SK-N-SH (cell line): ENCODE data around the gene RRP8. TPM values are rescaled to one million over a fixed set of nuclear protein-coding genes. Genes with fewer than 3 reads are reported as not detected.

Experiments used
- CTCF ChIA-PET: fragments of 300-600, 350-600 bp; formaldehyde crosslinking; extraction: SDS; loops from one replicate; lab custom pipeline; 2021; lab: Yijun Ruan, JAX
- POLR2A ChIA-PET: fragments of 350-600 bp; sonication (Branson Sonifier 250); formaldehyde crosslinking; extraction: SDS; loops from one replicate; lab custom pipeline; 2020; ENCODE audit warnings: antibody characterized with exemption, inconsistent platforms; lab: Yijun Ruan, JAX
- DNase-seq: peaks from one replicate; pipeline ENCODE4 v3.0.0; 2012
- H2AFZ ChIP-seq: fragments of 200-600 bp; sonication (generic); 2 replicates; pipeline ENCODE4 v1.8.1; 2016; ENCODE audit warnings: antibody characterized with exemption, mild to moderate bottlenecking, low read depth
- H3F3A ChIP-seq: fragments of 200-600 bp; sonication (generic); replicated peaks from 2 replicates; pipeline ENCODE3; 2016; ENCODE audit warnings: antibody characterized with exemption, mild to moderate bottlenecking; ENCODE audit not compliant: insufficient read depth
- H3K27ac ChIP-seq, 2 experiments: fragments of 200-500 bp in 1 of 2; fragments of 200-600 bp in 1 of 2; sonication (Bioruptor generic) in 1 of 2; sonication (generic), shearing (Covaris generic) in 1 of 2; 2 replicates each; pipeline versions ENCODE4 v1.5.1 to v1.6.1; 2014 to 2016; ENCODE audit warnings: low read depth in 2 of 2, inconsistent platforms in 1 of 2, low read length in 1 of 2, mild to moderate bottlenecking in 1 of 2, mixed read lengths in 1 of 2
- H3K27me3 ChIP-seq: fragments of 200-600 bp; sonication (generic), shearing (Covaris generic); 2 replicates; pipeline ENCODE4 v1.6.1; 2016; ENCODE audit warnings: mixed run types; ENCODE audit not compliant: insufficient read depth
- H3K36me3 ChIP-seq, 2 experiments: fragments of 200-500 bp in 1 of 2; fragments of 200-600 bp in 1 of 2; sonication (Bioruptor generic) in 1 of 2; sonication (generic) in 1 of 2; replicated peaks in 1 of 2; 2 replicates each; pipeline versions ENCODE3 to v1.5.1; 2014 to 2016; ENCODE audit warnings: low read length in 1 of 2, mild to moderate bottlenecking in 1 of 2; ENCODE audit not compliant: insufficient read depth in 2 of 2, control insufficient read depth in 1 of 2
- H3K4me1 ChIP-seq, 2 experiments: fragments of 200-500 bp in 1 of 2; fragments of 200-600 bp in 1 of 2; sonication (Bioruptor generic) in 1 of 2; sonication (generic), shearing (Covaris generic) in 1 of 2; 2 replicates each; pipeline versions ENCODE4 v1.5.1 to v1.6.1; 2014 to 2016; ENCODE audit warnings: low read depth in 1 of 2, low read length in 1 of 2, mixed run types in 1 of 2; ENCODE audit not compliant: insufficient read depth in 2 of 2, control insufficient read depth in 1 of 2
- H3K4me2 ChIP-seq: fragments of 200-600 bp; sonication (generic), shearing (Covaris generic); 2 replicates; pipeline ENCODE4 v1.6.1; 2017; ENCODE audit warnings: mixed run types
- H3K4me3 ChIP-seq, 2 experiments: fragments of 200-500 bp in 1 of 2; fragments of 200-600 bp in 1 of 2; sonication (Bioruptor generic) in 1 of 2; sonication (generic), shearing (Covaris generic) in 1 of 2; 2 replicates each; pipeline versions ENCODE4 v1.5.1 to v1.8.1; 2014 to 2016; ENCODE audit warnings: low read depth in 2 of 2, inconsistent platforms in 1 of 2, low read length in 1 of 2, mild to moderate bottlenecking in 1 of 2, mixed read lengths in 1 of 2, moderate library complexity in 1 of 2
- H3K79me2 ChIP-seq: fragments of 200-600 bp; sonication (generic); 2 replicates; pipeline ENCODE4 v1.8.1; 2017; ENCODE audit warnings: mild to moderate bottlenecking; ENCODE audit not compliant: insufficient read depth
- H3K9ac ChIP-seq: fragments of 200-600 bp; sonication (generic); 2 replicates; pipeline ENCODE4 v1.6.1; 2017; ENCODE audit warnings: mixed run types
- H3K9me2 ChIP-seq: fragments of 200-600 bp; sonication (generic); 2 replicates; pipeline ENCODE4 v1.6.1; 2017; ENCODE audit warnings: mixed run types
- H3K9me3 ChIP-seq: fragments of 200-600 bp; sonication (generic); 2 replicates; pipeline ENCODE4 v1.6.1; 2017; ENCODE audit warnings: mixed run types, mild to moderate bottlenecking, moderate library complexity
- H4K20me1 ChIP-seq: fragments of 200-600 bp; sonication (generic); 2 replicates; pipeline ENCODE4 v1.6.1; 2017; ENCODE audit warnings: mild to moderate bottlenecking, mixed run types; ENCODE audit not compliant: insufficient read depth
- ELF1 ChIP-seq: IDR thresholded peaks from 2 replicates; pipeline ENCODE4 v1.4.0; 2012
- EZH2phosphoT487 ChIP-seq: fragments of 200-600 bp; sonication (generic); IDR thresholded peaks from 2 replicates; pipeline ENCODE4 v1.6.1; 2017; ENCODE audit warnings: low read depth, mixed run types, mild to moderate bottlenecking, antibody characterized with exemption, moderate library complexity, borderline replicate concordance
- FOSL2 ChIP-seq: IDR thresholded peaks from 2 replicates; pipeline ENCODE4 v1.4.0; 2012; ENCODE audit warnings: low read depth, mild to moderate bottlenecking, moderate library complexity, borderline replicate concordance
- FOXM1 ChIP-seq: IDR thresholded peaks from 2 replicates; pipeline ENCODE4 v1.4.0; 2012; ENCODE audit warnings: low read depth, mild to moderate bottlenecking
- GABPA ChIP-seq: IDR thresholded peaks from 2 replicates; pipeline ENCODE4 v1.4.0; 2012; ENCODE audit warnings: low read depth, mild to moderate bottlenecking
- GATA2 ChIP-seq: sonication (generic); formaldehyde crosslinking; IDR thresholded peaks from 2 replicates; pipeline ENCODE4 v1.5.0; 2020; ENCODE audit warnings: mild to moderate bottlenecking, missing genetic modification reagents
- JUND ChIP-seq: IDR thresholded peaks from 2 replicates; pipeline ENCODE4 v1.4.0; 2012
- NFIC ChIP-seq: IDR thresholded peaks from 2 replicates; pipeline ENCODE4 v1.4.0; 2012; ENCODE audit warnings: borderline replicate concordance
- POLR2AphosphoS5 ChIP-seq: IDR thresholded peaks from 2 replicates; pipeline ENCODE4 v1.6.1; 2012; ENCODE audit warnings: low read depth, low read length
- RAD21 ChIP-seq: IDR thresholded peaks from 2 replicates; pipeline ENCODE4 v1.6.1; 2012; ENCODE audit warnings: mild to moderate bottlenecking, low read length
- RCOR1 ChIP-seq: fragments of 150-350 bp; IDR thresholded peaks from 2 replicates; pipeline ENCODE4 v1.6.1; 2017; ENCODE audit warnings: antibody characterized with exemption, low read length
- RXRA ChIP-seq: IDR thresholded peaks from 2 replicates; pipeline ENCODE4 v1.4.0; 2012; ENCODE audit warnings: low read depth, mild to moderate bottlenecking, borderline replicate concordance
- SMC3 ChIP-seq: IDR thresholded peaks from 2 replicates; pipeline ENCODE4 v1.6.1; 2012; ENCODE audit warnings: low read depth, low read length, improper control_type of control experiment
- TAF1 ChIP-seq: IDR thresholded peaks from 2 replicates; pipeline ENCODE4 v1.6.1; 2012; ENCODE audit warnings: low read depth, mild to moderate bottlenecking, low read length, moderate library complexity, borderline replicate concordance
- TCF12 ChIP-seq: IDR thresholded peaks from 2 replicates; pipeline ENCODE4 v1.4.0; 2012
- TEAD4 ChIP-seq: IDR thresholded peaks from 2 replicates; pipeline ENCODE4 v1.4.0; 2012; ENCODE audit warnings: mild to moderate bottlenecking, borderline replicate concordance; ENCODE audit not compliant: insufficient read depth
- YY1 ChIP-seq: IDR thresholded peaks from 2 replicates; pipeline ENCODE4 v1.4.0; 2012; ENCODE audit warnings: low read depth, mild to moderate bottlenecking
- WGBS: methylation state at CpG from one replicate; pipeline ENCODE4 v1.1.6; 2017; ENCODE audit warnings: low lambda C conversion rate; 5-methylcytosine and 5-hydroxymethylcytosine counted together
- polyA plus RNA-seq, 3 experiments: library from polyadenylated mRNA; depleted of rRNA; stranded (reverse); fragments of >200 nt; gene quantifications; 2 replicates each; pipeline ENCODE4 v1.2.3, GENCODE V29; 2012
- TF ChIP-seq, protein P1 (sequence below): IDR thresholded peaks from 2 replicates; pipeline ENCODE4 v1.4.0; 2012; ENCODE audit warnings: low read depth, borderline replicate concordance
- TF ChIP-seq, protein P2 (sequence below): fragments of 150-350 bp; IDR thresholded peaks from 2 replicates; pipeline ENCODE4 v1.6.1; 2017; ENCODE audit warnings: antibody characterized with exemption, low read length, low read depth, borderline replicate concordance
- TF ChIP-seq, protein P3 (sequence below): IDR thresholded peaks from 2 replicates; pipeline ENCODE4; 2012
- TF ChIP-seq, protein P4 (sequence below): fragments of 150-350 bp; IDR thresholded peaks from 2 replicates; pipeline ENCODE4 v1.6.1; 2016; ENCODE audit warnings: mild to moderate bottlenecking, low read depth, low read length
- TF ChIP-seq, protein P5 (sequence below): fragments of 200-600 bp; sonication (generic); IDR thresholded peaks from 2 replicates; pipeline ENCODE4 v1.6.1; 2017; ENCODE audit warnings: antibody characterized with exemption, mild to moderate bottlenecking, moderate library complexity
- TF ChIP-seq, protein P6 (sequence below): IDR thresholded peaks from 2 replicates; pipeline ENCODE4 v1.4.0; 2012; ENCODE audit warnings: low read depth, borderline replicate concordance
- TF ChIP-seq, protein P7 (sequence below): IDR thresholded peaks from 2 replicates; pipeline ENCODE4 v1.4.0; 2012; ENCODE audit warnings: low read depth

The RRP8 gene
- polyA plus RNA-seq, 1 of the 3 experiments (the other 2 are of a cell fraction): 7.8 TPM

DNA sequence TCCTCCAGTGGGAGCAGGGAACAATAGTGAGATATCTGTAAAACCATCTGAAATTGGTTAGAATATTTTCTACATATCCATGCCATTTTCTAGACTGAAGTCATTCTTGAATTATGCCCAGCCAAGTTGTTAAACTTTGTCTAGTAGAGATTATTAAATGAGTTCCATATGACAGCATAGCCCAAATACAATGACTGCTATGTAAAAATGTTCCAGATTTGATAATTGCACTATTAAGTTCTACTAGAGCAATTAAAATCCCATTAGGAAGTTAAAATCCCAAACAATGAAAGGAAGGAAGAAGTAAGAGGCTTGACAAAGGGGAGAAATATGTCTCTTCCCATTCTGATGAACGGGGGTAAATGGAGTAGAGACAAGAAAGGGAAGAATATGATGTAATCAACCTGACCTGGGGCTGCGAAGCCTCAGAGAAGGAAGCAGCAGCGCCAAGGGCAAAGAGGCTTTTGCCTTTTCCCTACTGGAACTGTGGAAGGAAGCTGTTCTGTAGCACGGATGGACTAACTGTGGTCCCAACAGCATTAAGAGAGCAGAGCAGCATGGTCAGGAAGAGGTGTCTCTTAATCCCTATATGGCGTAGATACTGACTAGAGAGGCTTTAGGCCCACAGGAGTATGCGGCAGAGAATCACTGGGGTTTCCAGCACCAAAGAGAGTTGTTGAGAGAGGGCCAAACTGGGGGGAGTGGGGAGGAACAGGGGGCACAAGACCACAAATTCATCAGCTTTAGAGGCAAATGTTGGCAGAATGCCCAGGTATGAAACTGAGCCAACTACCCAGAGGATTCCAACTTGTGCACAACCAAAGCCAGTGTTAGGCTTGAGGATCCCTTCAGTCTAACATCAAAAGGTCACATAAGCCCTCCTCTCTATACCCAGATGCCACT is 26.7 kb downstream of the RRP8 start:
- no peak overlapping the region; a peak in 1 of 4 replicates for H3K4me3 ChIP-seq
- ChIA-PET CTCF (interaction anchor here (1.0 to 2.2 kb wide), 3 partner anchors 28 to 107 kb away, joined by 3 to 6 read pairs (median 5); partner anchors contain the start of gene MRPL17), POLR2A (no interaction called here)
- peaks cover 17 to 27% of the 10 kb centered on the region in 2 experiments for H3K4me1 ChIP-seq
- no peaks in the 10 kb centered on the region for H3K27me3 ChIP-seq
- H3K9me3 ChIP-seq: no peaks in the 10 kb centered on the region
- peak overlapping the region; percentile 90 to 93 for H3K27ac ChIP-seq
- 11% methylated on average over 5 of the region's 6 CpGs for WGBS
- DNase-seq: peak; percentile 56
- H3K9me2 ChIP-seq: no peaks in the 10 kb centered on the region
- no peaks in the 10 kb centered on the region; the same call in 1 of the 2 replicates for H4K20me1 ChIP-seq
- peaks cover 7% of the 10 kb centered on the region; the same call in 1 of the 2 replicates for H3K79me2 ChIP-seq
- no peak overlapping the region; the same call in 1 of the 2 replicates for H2AFZ ChIP-seq
- H3K4me2 ChIP-seq: peak overlapping the region; percentile 61
- H3K36me3 ChIP-seq: no peaks in the 10 kb centered on the region
- H3F3A ChIP-seq: peaks cover 28% of the 10 kb centered on the region
- H3K9ac ChIP-seq: peak overlapping the region; percentile 24; the same call in 1 of the 2 replicates
- TF ChIP-seq RAD21 (no peak), RCOR1 (no peak), TCF12 (peak; percentile 97), POLR2AphosphoS5 (peak; percentile 75), GABPA (0 out of 2 replicates have a peak, but pooled peaks have one; percentile 4), NFIC (peak; percentile 99), JUND (peak; percentile 64), YY1 (peak; percentile 31; the same call in 1 of the 2 replicates), ELF1 (no peak), FOXM1 (peak; percentile 76; the same call in 1 of the 2 replicates), RXRA (peak; percentile 51; the same call in 1 of the 2 replicates), TAF1 (no peak; the same call in 1 of the 2 replicates), FOSL2 (peak; percentile 28; the same call in 1 of the 2 replicates), EZH2phosphoT487 (no peak), TEAD4 (peak; percentile 76; the same call in 1 of the 2 replicates), SMC3 (no peak; the same call in 1 of the 2 replicates), GATA2 (CRISPR knock-in tag) (no peak)
- TF ChIP-seq, protein P1, sequence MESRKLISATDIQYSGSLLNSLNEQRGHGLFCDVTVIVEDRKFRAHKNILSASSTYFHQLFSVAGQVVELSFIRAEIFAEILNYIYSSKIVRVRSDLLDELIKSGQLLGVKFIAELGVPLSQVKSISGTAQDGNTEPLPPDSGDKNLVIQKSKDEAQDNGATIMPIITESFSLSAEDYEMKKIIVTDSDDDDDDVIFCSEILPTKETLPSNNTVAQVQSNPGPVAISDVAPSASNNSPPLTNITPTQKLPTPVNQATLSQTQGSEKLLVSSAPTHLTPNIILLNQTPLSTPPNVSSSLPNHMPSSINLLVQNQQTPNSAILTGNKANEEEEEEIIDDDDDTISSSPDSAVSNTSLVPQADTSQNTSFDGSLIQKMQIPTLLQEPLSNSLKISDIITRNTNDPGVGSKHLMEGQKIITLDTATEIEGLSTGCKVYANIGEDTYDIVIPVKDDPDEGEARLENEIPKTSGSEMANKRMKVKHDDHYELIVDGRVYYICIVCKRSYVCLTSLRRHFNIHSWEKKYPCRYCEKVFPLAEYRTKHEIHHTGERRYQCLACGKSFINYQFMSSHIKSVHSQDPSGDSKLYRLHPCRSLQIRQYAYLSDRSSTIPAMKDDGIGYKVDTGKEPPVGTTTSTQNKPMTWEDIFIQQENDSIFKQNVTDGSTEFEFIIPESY: no peak
- TF ChIP-seq, protein P2, sequence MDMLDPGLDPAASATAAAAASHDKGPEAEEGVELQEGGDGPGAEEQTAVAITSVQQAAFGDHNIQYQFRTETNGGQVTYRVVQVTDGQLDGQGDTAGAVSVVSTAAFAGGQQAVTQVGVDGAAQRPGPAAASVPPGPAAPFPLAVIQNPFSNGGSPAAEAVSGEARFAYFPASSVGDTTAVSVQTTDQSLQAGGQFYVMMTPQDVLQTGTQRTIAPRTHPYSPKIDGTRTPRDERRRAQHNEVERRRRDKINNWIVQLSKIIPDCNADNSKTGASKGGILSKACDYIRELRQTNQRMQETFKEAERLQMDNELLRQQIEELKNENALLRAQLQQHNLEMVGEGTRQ: no peak
- TF ChIP-seq, protein P3, sequence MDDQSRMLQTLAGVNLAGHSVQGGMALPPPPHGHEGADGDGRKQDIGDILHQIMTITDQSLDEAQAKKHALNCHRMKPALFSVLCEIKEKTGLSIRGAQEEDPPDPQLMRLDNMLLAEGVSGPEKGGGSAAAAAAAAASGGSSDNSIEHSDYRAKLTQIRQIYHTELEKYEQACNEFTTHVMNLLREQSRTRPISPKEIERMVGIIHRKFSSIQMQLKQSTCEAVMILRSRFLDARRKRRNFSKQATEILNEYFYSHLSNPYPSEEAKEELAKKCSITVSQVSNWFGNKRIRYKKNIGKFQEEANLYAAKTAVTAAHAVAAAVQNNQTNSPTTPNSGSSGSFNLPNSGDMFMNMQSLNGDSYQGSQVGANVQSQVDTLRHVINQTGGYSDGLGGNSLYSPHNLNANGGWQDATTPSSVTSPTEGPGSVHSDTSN: peak; percentile 77
- TF ChIP-seq, protein P4, sequence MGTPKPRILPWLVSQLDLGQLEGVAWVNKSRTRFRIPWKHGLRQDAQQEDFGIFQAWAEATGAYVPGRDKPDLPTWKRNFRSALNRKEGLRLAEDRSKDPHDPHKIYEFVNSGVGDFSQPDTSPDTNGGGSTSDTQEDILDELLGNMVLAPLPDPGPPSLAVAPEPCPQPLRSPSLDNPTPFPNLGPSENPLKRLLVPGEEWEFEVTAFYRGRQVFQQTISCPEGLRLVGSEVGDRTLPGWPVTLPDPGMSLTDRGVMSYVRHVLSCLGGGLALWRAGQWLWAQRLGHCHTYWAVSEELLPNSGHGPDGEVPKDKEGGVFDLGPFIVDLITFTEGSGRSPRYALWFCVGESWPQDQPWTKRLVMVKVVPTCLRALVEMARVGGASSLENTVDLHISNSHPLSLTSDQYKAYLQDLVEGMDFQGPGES: no peak
- TF ChIP-seq, protein P5, sequence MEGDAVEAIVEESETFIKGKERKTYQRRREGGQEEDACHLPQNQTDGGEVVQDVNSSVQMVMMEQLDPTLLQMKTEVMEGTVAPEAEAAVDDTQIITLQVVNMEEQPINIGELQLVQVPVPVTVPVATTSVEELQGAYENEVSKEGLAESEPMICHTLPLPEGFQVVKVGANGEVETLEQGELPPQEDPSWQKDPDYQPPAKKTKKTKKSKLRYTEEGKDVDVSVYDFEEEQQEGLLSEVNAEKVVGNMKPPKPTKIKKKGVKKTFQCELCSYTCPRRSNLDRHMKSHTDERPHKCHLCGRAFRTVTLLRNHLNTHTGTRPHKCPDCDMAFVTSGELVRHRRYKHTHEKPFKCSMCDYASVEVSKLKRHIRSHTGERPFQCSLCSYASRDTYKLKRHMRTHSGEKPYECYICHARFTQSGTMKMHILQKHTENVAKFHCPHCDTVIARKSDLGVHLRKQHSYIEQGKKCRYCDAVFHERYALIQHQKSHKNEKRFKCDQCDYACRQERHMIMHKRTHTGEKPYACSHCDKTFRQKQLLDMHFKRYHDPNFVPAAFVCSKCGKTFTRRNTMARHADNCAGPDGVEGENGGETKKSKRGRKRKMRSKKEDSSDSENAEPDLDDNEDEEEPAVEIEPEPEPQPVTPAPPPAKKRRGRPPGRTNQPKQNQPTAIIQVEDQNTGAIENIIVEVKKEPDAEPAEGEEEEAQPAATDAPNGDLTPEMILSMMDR: no peak
- TF ChIP-seq, protein P6, sequence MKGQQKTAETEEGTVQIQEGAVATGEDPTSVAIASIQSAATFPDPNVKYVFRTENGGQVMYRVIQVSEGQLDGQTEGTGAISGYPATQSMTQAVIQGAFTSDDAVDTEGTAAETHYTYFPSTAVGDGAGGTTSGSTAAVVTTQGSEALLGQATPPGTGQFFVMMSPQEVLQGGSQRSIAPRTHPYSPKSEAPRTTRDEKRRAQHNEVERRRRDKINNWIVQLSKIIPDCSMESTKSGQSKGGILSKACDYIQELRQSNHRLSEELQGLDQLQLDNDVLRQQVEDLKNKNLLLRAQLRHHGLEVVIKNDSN: no peak
- TF ChIP-seq, protein P7, sequence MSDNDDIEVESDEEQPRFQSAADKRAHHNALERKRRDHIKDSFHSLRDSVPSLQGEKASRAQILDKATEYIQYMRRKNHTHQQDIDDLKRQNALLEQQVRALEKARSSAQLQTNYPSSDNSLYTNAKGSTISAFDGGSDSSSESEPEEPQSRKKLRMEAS: peak; percentile 45; the same call in 1 of the 2 replicates
